ENCODE data around the gene SIVA1.
"Not testable (repeated sequence)": the region's sequence is repeated elsewhere in the genome, so short reads cannot be mapped to it uniquely, and the experiment has no call there.

The SIVA1 gene

GRCh38 chr14:104721505-104722431 is 31.2 kb upstream of the SIVA1 start:
- no peak for DNase-seq

GRCh38 chr14:104722938-104723650 is 29.9 kb upstream of the SIVA1 start:
- no peak for DNase-seq

- no peak for DNase-seq
Observed at GRCh38 chr14:104723651-104724406, 29.1 kb upstream of the SIVA1 start, which contains the start of gene ADSS1. TSS of gene ADSS1 (plus strand) at chr14:104724229. CDS start at chr14:104724271, 42 bp downstream.

GRCh38 chr14:104724407-104724980 is 28.5 kb upstream of the SIVA1 start:
- no peak for DNase-seq

GRCh38 chr14:104724981-104725771 is 27.8 kb upstream of the SIVA1 start:
- no peak for DNase-seq

DNA sequence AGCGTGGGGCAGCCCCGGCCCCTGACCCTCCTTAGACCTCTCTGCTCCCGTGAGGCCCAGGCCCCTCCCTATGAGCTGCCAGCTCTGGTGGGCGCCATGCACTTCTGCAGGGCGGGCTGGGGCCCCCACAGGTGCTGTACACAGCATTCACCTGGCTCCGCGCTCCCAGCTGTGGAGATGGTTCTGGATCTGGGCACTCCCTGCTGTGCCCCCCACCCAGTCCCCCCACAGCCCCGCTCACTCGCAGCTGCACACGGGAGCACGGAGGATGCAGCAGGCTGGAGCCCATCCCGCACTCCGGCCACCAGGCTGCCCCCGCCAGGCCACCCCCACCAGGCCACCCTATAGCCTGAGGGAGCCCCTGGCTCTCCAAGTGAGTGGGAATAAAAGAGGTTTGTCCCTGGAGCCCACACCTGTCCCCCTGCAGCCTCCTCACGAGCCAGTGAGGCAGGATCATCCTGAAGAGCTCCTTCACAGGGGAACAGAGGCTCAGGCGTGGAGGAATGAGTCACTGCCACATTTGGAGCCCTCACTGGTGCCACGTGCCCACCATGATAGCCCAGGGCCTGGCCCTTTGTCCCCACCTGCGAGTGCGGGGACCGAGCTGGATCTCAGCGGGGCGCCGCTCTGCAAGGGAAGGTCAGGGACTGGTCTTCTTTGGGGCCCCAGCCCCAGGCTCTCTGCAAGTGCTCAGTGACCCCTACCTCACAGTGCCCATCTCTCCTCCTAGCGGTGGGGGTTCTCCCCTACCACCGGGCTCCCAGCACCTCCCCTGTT is 27.0 kb upstream of the SIVA1 start:
- no peak for DNase-seq

DNA sequence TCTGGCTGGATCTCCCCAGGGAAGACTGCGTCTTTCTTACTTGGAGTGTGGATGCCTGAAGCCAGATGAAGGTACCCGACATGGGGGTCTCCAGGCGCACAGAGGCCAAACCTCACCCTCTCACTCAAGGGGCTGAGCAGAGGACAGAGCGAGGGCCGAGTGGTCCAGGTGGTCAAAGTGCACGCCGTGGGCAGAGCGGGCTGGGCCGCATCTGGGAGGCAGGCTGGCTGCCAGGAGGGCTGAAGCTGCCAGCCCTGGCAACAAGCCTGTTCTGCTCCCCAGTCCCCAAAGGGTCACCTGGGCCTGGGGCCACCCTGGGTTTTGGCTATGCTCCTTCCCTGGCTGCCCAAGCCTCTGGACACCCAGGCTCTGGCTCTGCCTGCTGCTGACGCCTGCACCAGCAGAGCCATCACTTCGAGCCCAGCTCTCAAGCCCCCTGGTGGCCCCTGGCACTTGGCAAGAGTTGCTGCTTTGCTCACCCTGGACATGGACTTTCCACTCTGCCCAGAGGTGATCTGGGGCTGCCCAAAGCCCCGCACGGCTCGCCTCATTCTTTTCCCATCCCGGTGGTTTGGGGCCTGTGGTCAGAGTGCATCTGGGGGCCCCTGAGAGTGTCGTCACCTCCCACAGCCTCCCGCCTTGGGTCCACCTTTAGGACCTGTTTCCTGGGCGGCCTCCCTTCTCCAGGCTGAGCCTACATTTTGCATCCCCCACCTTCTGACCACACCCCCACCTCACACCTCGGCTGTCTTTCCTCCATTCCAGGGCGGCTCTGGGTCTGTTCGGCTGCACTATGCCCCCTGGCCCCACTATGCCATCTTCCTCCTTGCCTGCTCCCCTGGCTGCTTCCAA is 26.1 kb upstream of the SIVA1 start:
- no peak for DNase-seq

DNA sequence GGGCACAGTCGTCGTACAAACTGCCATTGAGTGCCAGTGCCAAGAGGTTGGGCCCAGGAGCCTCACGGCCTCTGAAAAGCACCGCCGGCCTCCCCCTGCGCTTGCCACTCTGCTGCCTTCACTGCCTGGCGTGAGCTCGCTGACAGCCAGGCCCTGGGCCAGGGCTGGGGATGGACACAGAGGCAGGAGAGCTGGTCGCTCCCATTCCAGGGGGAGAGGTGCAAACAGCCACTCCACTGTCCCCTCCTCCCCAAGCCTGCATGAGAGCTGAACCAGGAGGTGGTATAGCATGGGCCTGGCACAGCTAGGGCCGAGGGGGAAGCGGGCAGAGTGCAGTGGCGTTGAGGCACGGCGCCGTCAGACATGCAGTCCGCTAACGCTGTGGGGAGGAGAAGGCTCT is 24.3 kb upstream of the SIVA1 start:
- DNase-seq: no peak

- DNase-seq: not testable (repeated sequence)
Observed at GRCh38 chr14:104729176-104729834, 23.6 kb upstream of the SIVA1 start.

- no peak for DNase-seq
Observed at GRCh38 chr14:104729835-104730181, 23.1 kb upstream of the SIVA1 start.

DNA sequence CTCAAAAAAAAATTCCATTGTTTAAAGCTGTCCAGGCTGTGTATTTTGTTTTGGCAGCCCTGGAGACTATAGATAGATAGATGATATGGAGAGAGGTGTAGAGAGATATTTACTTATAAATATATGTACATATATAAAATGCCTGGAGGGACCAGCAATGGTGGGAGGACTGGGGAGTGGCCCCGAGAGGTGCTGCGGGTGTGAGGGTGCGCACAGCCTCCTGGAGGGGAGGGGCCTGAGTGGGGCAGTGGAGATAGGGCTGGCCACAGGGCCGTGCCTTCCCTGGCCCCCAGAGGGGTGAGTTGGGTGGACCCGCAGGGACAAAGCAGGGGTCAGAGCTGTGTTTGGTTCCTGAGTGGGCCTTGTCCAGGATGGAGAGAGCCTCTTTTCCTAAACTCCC is 22.5 kb upstream of the SIVA1 start:
- DNase-seq: no peak

DNA sequence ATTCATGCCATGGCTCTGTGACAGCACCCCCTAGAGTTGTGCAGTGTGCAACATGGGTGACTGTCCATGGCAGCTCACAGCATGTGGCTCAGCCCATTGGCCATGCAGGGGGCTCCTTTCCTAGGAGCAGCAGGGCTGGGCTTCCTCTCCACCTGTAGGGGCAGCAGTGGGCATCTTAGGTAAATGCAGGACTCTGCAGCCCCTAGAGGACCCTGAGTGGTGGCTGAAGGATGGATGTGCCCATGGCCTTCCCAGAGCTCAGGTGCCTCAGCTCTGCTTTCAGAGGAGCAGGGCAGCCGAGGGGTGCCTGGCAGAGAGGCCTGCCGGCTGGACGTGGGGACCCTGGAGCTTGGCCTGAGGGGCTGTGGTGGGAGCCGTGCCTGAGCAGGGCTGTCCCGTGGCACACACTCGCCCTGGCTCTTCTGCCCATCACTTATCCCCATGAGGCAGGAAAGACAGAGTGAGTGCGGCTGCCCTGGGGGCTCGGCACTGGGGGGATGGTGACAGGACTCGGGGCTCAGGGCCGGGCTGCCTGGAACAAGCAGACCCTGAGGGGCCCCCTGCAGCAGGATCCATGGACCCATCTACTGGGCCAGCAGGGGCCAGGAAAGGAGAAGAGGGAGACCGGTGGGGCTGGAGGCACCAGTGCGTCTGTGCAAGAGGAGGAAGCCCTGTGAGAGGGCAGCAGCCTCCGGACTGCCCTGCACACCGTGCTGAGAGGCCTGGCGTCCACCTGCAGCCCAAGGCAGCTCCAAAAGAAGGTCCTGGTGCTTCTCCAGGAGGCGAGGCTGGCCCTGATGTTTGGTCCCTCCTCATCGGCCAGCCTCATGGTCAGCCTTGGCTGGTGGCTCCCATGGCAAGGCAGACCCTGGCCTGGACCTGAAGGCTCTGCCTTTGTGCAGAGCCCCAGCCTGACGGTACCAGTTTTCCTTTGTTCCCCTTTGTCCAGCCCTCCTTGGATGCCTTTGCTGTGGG is 21.3 kb upstream of the SIVA1 start:
- DNase-seq: no peak

DNA sequence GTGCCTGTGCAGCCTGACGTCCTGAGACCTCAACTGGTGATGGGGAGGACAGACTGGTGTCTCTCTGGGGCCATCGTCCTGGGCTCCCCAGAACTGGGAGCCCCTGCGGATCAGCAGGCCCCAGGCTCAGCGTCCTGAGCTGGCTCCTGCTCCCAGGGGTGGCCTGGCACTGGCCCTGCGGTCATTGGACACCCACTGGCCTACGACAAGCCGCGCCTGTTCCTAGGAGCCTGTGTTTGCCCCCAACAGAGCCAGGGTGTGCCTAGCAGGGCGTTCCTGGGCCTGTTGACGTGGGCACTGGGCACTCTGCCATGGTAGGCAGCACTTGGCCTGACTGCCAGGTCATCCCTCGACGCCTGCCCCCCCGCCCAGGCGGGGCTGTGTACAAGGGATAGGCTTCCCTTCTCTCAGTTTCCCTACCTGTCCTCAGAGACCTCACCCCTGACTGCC is 20.6 kb upstream of the SIVA1 start:
- DNase-seq: no peak

- DNase-seq: no peak
Observed at GRCh38 chr14:104732931-104733681, 19.8 kb upstream of the SIVA1 start.

GRCh38 chr14:104734051-104734587 is 18.8 kb upstream of the SIVA1 start:
- DNase-seq: no peak

- DNase-seq: no peak
Observed at GRCh38 chr14:104734601-104734990, 18.4 kb upstream of the SIVA1 start.

Measured in NCI-H2107 (cell line).